Umbilical cord (tissue), 2 donors: ENCODE data around the gene RYR2. TPM values are rescaled to one million over a fixed set of nuclear protein-coding genes. Genes with fewer than 3 reads are reported as not detected.

Source experiments
- DNase-seq: peaks from one replicate; pipeline ENCODE4 v3.0.0-alpha.2; 2015; ENCODE audit warnings: low spot score
- total RNA-seq: library from RNA; depleted of rRNA; stranded (reverse); fragments of >200 nt; gene quantifications from one replicate; pipeline ENCODE4 v1.2.3, GENCODE V29; 2014; ENCODE audit warnings: low replicate concordance; ENCODE audit not compliant: insufficient read depth

The RYR2 gene
- total RNA-seq, 1 donor from 2014 or later, result 24.8 TPM

- no peak for DNase-seq
These were observed 398.4 kb downstream of the RYR2 start for GRCh38 chr1:237440346-237440745.

- DNase-seq, result no peak
These were observed 402.3 kb downstream of the RYR2 start for GRCh38 chr1:237444120-237444790.

- DNase-seq, result no peak
These were observed 406.1 kb downstream of the RYR2 start for GRCh38 chr1:237448042-237448441.

GRCh38 chr1:237457573-237457972, 415.6 kb downstream of the RYR2 start:
- DNase-seq, result no peak

- no peak for DNase-seq
These were observed 425.3 kb downstream of the RYR2 start for GRCh38 chr1:237467320-237467719.

- no peak for DNase-seq
These were observed 428.8 kb downstream of the RYR2 start for GRCh38 chr1:237470712-237471338.

- no peak for DNase-seq
These were observed 429.4 kb downstream of the RYR2 start for GRCh38 chr1:237471377-237471776.

GRCh38 chr1:237471956-237472355, 430.0 kb downstream of the RYR2 start:
- no peak for DNase-seq

GRCh38 chr1:237473854-237474253, 431.9 kb downstream of the RYR2 start:
- no peak for DNase-seq

GRCh38 chr1:237478082-237478481, 436.1 kb downstream of the RYR2 start:
- DNase-seq, result no peak

GRCh38 chr1:237478842-237479241, 436.9 kb downstream of the RYR2 start:
- no peak for DNase-seq

- no peak for DNase-seq
These were observed 440.8 kb downstream of the RYR2 start for GRCh38 chr1:237482777-237483176.

- no peak for DNase-seq
These were observed 450.4 kb downstream of the RYR2 start for GRCh38 chr1:237492359-237492758.

GRCh38 chr1:237500566-237500965, 458.6 kb downstream of the RYR2 start:
- DNase-seq, result no peak

GRCh38 chr1:237503292-237503691, 461.3 kb downstream of the RYR2 start:
- DNase-seq, result no peak

GRCh38 chr1:237507005-237507404, 465.0 kb downstream of the RYR2 start:
- DNase-seq, result no peak

GRCh38 chr1:237509748-237510147, 467.8 kb downstream of the RYR2 start:
- no peak for DNase-seq

GRCh38 chr1:237525102-237525501, 483.1 kb downstream of the RYR2 start:
- DNase-seq, result no peak

- DNase-seq, result no peak
These were observed 485.8 kb downstream of the RYR2 start for GRCh38 chr1:237527761-237528160.

- no peak for DNase-seq
These were observed 486.6 kb downstream of the RYR2 start for GRCh38 chr1:237528545-237528944.

- DNase-seq, result no peak
These were observed 497.1 kb downstream of the RYR2 start for GRCh38 chr1:237539055-237539454.

- peak; percentile 38 for DNase-seq
These were observed 500.8 kb downstream of the RYR2 start for GRCh38 chr1:237542525-237543418.

- no peak for DNase-seq
These were observed 511.1 kb downstream of the RYR2 start for GRCh38 chr1:237553078-237553477.
